GM23338 (cell line): ENCODE data around the gene ANKRD63.

Experiments
- CREB1 ChIP-seq: fragments of 250-450 bp; sonication (Bioruptor Pico); IDR thresholded peaks from 2 replicates; pipeline ENCODE4 v1.5.0; 2020; ENCODE audit warnings: low read depth, mild to moderate bottlenecking, moderate library complexity
- EZH2 ChIP-seq: fragments of 200-600 bp; sonication (generic); IDR thresholded peaks from one replicate; pipeline ENCODE4 v1.8.0; 2017; ENCODE audit warnings: antibody characterized with exemption, mild to moderate bottlenecking, low read depth; ENCODE audit not compliant: unreplicated experiment
- EZH2phosphoT487 ChIP-seq: fragments of 200-600 bp; sonication (generic); IDR thresholded peaks from one replicate; pipeline ENCODE4 v1.8.1; 2018; ENCODE audit warnings: antibody characterized with exemption; ENCODE audit not compliant: unreplicated experiment
- JUNB ChIP-seq: IDR thresholded peaks from one replicate; pipeline ENCODE4 v1.6.1; 2016; ENCODE audit warnings: antibody characterized with exemption; ENCODE audit not compliant: unreplicated experiment
- NANOG ChIP-seq: IDR thresholded peaks from 2 replicates; pipeline ENCODE4 v1.6.1; 2016; ENCODE audit warnings: antibody characterized with exemption, borderline replicate concordance
- POLR2AphosphoS5 ChIP-seq: IDR thresholded peaks from 2 replicates; pipeline ENCODE4 v1.6.1; 2016; ENCODE audit warnings: antibody characterized with exemption, low read depth
- ZNF114 ChIP-seq: fragments of 250-450 bp; sonication (Bioruptor Pico); IDR thresholded peaks from 2 replicates; pipeline ENCODE4 v1.5.0; 2020; ENCODE audit warnings: mild to moderate bottlenecking, moderate library complexity
- TF ChIP-seq, protein P1 (sequence below), 2 experiments: fragments of 200-600 bp in 1 of 2; sonication (generic) in 1 of 2; conservative IDR thresholded peaks; 2 replicates each; pipeline versions ENCODE4 v1.5.1 to v1.6.1; 2016 to 2017; ENCODE audit warnings: antibody characterized with exemption in 2 of 2, low read depth in 2 of 2, mild to moderate bottlenecking in 2 of 2, moderate library complexity in 1 of 2
- TF ChIP-seq, protein P2 (sequence below): IDR thresholded peaks from one replicate; pipeline ENCODE4 v1.6.1; 2018; ENCODE audit warnings: antibody characterized with exemption; ENCODE audit not compliant: unreplicated experiment
- TF ChIP-seq, protein P3 (sequence below): IDR thresholded peaks from 2 replicates; pipeline ENCODE4 v1.6.1; 2016; ENCODE audit warnings: antibody characterized with exemption
- TF ChIP-seq, protein P4 (sequence below): fragments of 250-450 bp; sonication (Bioruptor Pico); IDR thresholded peaks from 2 replicates; pipeline ENCODE4 v1.5.0; 2020; ENCODE audit warnings: mild to moderate bottlenecking, moderate library complexity

DNA sequence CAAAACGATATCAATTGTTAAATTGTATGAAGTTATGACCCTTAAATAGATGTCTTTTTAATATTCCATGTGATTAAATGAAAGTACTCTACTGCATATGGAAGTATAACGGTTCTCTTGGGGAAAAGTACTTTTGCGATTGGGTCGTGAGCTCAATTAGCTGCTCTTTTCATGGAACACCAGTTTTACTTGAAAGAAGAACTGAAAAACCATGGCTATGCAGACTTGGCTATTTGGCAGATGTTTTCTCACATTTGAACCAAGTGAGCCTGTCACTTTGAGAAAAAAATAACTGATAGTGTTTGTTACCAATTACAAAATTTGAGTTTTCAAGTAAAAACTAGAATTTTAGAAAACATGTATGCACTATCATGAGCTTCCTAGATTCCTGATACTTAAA, 34.7 kb upstream of the ANKRD63 start:
- TF ChIP-seq, protein P1, sequence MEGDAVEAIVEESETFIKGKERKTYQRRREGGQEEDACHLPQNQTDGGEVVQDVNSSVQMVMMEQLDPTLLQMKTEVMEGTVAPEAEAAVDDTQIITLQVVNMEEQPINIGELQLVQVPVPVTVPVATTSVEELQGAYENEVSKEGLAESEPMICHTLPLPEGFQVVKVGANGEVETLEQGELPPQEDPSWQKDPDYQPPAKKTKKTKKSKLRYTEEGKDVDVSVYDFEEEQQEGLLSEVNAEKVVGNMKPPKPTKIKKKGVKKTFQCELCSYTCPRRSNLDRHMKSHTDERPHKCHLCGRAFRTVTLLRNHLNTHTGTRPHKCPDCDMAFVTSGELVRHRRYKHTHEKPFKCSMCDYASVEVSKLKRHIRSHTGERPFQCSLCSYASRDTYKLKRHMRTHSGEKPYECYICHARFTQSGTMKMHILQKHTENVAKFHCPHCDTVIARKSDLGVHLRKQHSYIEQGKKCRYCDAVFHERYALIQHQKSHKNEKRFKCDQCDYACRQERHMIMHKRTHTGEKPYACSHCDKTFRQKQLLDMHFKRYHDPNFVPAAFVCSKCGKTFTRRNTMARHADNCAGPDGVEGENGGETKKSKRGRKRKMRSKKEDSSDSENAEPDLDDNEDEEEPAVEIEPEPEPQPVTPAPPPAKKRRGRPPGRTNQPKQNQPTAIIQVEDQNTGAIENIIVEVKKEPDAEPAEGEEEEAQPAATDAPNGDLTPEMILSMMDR (conservative IDR thresholded peaks at IDR 0.05; ENCODE audit: low read depth in 2 of 2) = no peak
- TF ChIP-seq ZNF114 (no peak), CREB1 (CRISPR knock-in tag) (no peak), EZH2 (no peak), JUNB (no peak), POLR2AphosphoS5 (no peak), EZH2phosphoT487 (no peak), NANOG (no peak)
- TF ChIP-seq, protein P2, sequence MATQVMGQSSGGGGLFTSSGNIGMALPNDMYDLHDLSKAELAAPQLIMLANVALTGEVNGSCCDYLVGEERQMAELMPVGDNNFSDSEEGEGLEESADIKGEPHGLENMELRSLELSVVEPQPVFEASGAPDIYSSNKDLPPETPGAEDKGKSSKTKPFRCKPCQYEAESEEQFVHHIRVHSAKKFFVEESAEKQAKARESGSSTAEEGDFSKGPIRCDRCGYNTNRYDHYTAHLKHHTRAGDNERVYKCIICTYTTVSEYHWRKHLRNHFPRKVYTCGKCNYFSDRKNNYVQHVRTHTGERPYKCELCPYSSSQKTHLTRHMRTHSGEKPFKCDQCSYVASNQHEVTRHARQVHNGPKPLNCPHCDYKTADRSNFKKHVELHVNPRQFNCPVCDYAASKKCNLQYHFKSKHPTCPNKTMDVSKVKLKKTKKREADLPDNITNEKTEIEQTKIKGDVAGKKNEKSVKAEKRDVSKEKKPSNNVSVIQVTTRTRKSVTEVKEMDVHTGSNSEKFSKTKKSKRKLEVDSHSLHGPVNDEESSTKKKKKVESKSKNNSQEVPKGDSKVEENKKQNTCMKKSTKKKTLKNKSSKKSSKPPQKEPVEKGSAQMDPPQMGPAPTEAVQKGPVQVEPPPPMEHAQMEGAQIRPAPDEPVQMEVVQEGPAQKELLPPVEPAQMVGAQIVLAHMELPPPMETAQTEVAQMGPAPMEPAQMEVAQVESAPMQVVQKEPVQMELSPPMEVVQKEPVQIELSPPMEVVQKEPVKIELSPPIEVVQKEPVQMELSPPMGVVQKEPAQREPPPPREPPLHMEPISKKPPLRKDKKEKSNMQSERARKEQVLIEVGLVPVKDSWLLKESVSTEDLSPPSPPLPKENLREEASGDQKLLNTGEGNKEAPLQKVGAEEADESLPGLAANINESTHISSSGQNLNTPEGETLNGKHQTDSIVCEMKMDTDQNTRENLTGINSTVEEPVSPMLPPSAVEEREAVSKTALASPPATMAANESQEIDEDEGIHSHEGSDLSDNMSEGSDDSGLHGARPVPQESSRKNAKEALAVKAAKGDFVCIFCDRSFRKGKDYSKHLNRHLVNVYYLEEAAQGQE = no peak
- TF ChIP-seq, protein P3, sequence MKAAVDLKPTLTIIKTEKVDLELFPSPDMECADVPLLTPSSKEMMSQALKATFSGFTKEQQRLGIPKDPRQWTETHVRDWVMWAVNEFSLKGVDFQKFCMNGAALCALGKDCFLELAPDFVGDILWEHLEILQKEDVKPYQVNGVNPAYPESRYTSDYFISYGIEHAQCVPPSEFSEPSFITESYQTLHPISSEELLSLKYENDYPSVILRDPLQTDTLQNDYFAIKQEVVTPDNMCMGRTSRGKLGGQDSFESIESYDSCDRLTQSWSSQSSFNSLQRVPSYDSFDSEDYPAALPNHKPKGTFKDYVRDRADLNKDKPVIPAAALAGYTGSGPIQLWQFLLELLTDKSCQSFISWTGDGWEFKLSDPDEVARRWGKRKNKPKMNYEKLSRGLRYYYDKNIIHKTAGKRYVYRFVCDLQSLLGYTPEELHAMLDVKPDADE = no peak
- TF ChIP-seq, protein P4, sequence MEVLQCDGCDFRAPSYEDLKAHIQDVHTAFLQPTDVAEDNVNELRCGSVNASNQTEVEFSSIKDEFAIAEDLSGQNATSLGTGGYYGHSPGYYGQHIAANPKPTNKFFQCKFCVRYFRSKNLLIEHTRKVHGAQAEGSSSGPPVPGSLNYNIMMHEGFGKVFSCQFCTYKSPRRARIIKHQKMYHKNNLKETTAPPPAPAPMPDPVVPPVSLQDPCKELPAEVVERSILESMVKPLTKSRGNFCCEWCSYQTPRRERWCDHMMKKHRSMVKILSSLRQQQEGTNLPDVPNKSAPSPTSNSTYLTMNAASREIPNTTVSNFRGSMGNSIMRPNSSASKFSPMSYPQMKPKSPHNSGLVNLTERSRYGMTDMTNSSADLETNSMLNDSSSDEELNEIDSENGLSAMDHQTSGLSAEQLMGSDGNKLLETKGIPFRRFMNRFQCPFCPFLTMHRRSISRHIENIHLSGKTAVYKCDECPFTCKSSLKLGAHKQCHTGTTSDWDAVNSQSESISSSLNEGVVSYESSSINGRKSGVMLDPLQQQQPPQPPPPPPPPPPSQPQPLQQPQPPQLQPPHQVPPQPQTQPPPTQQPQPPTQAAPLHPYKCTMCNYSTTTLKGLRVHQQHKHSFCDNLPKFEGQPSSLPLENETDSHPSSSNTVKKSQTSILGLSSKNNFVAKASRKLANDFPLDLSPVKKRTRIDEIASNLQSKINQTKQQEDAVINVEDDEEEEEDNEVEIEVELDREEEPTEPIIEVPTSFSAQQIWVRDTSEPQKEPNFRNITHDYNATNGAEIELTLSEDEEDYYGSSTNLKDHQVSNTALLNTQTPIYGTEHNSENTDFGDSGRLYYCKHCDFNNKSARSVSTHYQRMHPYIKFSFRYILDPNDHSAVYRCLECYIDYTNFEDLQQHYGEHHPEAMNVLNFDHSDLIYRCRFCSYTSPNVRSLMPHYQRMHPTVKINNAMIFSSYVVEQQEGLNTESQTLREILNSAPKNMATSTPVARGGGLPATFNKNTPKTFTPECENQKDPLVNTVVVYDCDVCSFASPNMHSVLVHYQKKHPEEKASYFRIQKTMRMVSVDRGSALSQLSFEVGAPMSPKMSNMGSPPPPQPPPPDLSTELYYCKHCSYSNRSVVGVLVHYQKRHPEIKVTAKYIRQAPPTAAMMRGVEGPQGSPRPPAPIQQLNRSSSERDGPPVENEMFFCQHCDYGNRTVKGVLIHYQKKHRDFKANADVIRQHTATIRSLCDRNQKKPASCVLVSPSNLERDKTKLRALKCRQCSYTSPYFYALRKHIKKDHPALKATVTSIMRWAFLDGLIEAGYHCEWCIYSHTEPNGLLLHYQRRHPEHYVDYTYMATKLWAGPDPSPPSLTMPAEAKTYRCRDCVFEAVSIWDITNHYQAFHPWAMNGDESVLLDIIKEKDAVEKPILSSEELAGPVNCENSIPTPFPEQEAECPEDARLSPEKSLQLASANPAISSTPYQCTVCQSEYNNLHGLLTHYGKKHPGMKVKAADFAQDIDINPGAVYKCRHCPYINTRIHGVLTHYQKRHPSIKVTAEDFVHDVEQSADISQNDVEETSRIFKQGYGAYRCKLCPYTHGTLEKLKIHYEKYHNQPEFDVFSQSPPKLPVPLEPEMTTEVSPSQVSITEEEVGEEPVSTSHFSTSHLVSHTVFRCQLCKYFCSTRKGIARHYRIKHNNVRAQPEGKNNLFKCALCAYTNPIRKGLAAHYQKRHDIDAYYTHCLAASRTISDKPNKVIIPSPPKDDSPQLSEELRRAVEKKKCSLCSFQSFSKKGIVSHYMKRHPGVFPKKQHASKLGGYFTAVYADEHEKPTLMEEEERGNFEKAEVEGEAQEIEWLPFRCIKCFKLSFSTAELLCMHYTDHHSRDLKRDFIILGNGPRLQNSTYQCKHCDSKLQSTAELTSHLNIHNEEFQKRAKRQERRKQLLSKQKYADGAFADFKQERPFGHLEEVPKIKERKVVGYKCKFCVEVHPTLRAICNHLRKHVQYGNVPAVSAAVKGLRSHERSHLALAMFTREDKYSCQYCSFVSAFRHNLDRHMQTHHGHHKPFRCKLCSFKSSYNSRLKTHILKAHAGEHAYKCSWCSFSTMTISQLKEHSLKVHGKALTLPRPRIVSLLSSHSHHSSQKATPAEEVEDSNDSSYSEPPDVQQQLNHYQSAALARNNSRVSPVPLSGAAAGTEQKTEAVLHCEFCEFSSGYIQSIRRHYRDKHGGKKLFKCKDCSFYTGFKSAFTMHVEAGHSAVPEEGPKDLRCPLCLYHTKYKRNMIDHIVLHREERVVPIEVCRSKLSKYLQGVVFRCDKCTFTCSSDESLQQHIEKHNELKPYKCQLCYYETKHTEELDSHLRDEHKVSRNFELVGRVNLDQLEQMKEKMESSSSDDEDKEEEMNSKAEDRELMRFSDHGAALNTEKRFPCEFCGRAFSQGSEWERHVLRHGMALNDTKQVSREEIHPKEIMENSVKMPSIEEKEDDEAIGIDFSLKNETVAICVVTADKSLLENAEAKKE (CRISPR knock-in tag) = no peak
